ENCODE measurements around the gene FMNL1.

Gene FMNL1

GRCh38 chr17:45227926-45228762 is 6.5 kb downstream of the FMNL1 start:
- Mint-ChIP-seq H3K27me3 (no peaks in the 10 kb centered on the region), H3K36me3 (ENCODE audit: low read depth) (peaks cover 23% of the 10 kb centered on the region), H3K9me3 (no peaks in the 10 kb centered on the region), H3K4me3 (peak overlapping the region; percentile 99), H3K4me1 (peaks cover 98% of the 10 kb centered on the region), H3K27ac (peak overlapping the region; percentile 97)
- ATAC-seq (no peak), DNase-seq (peak; percentile 62)

- H3K4me1 Mint-ChIP-seq, result peaks cover 98% of the 10 kb centered on the region
Observed at GRCh38 chr17:45228763-45229539, 7.3 kb downstream of the FMNL1 start.

GRCh38 chr17:45229681-45230409 is 8.2 kb downstream of the FMNL1 start:
- H3K4me1 Mint-ChIP-seq, result peaks cover 98% of the 10 kb centered on the region
- peak overlapping the region; percentile 99 for H3K4me3 Mint-ChIP-seq
- peaks cover 30% of the 10 kb centered on the region for H3K36me3 Mint-ChIP-seq (ENCODE audit: low read depth)
- H3K27me3 Mint-ChIP-seq, result no peaks in the 10 kb centered on the region
- DNase-seq (peak; percentile 88), ATAC-seq (peak; percentile 41)
- H3K27ac Mint-ChIP-seq, result peak overlapping the region; percentile 97
- no peaks in the 10 kb centered on the region for H3K9me3 Mint-ChIP-seq

More at GRCh38 chr17:45228763-45229539, 7.3 kb downstream of the FMNL1 start:
- H3K27me3 Mint-ChIP-seq, result no peaks in the 10 kb centered on the region
- H3K4me3 Mint-ChIP-seq, result peak overlapping the region; percentile 99
- peak; percentile 95 for DNase-seq
- H3K36me3 Mint-ChIP-seq (ENCODE audit: low read depth), result peaks cover 25% of the 10 kb centered on the region
- peak overlapping the region; percentile 97 for H3K27ac Mint-ChIP-seq
- no peaks in the 10 kb centered on the region for H3K9me3 Mint-ChIP-seq
- peak; percentile 42 for ATAC-seq

- H3K36me3 Mint-ChIP-seq (ENCODE audit: low read depth), result peaks cover 35% of the 10 kb centered on the region
- peak overlapping the region; percentile 99 for H3K4me3 Mint-ChIP-seq
Observed at GRCh38 chr17:45230410-45230786, 8.7 kb downstream of the FMNL1 start.

GRCh38 chr17:45230787-45231480 is 9.2 kb downstream of the FMNL1 start:
- ATAC-seq, result no peak
- H3K4me1 Mint-ChIP-seq, result peaks cover 98% of the 10 kb centered on the region
- H3K27ac Mint-ChIP-seq, result peak overlapping the region; percentile 97
- H3K9me3 Mint-ChIP-seq, result no peaks in the 10 kb centered on the region
- DNase-seq, result no peak
- H3K27me3 Mint-ChIP-seq, result no peaks in the 10 kb centered on the region
- peak overlapping the region; percentile 99 for H3K4me3 Mint-ChIP-seq
- peaks cover 39% of the 10 kb centered on the region for H3K36me3 Mint-ChIP-seq (ENCODE audit: low read depth)

More at GRCh38 chr17:45230410-45230786, 8.7 kb downstream of the FMNL1 start:
- Mint-ChIP-seq H3K9me3 (no peaks in the 10 kb centered on the region), H3K27ac (peak overlapping the region; percentile 97), H3K4me1 (peaks cover 98% of the 10 kb centered on the region), H3K27me3 (no peaks in the 10 kb centered on the region)
- DNase-seq (no peak), ATAC-seq (no peak)

GRCh38 chr17:45231481-45232116 is 9.9 kb downstream of the FMNL1 start:
- Mint-ChIP-seq H3K9me3 (no peaks in the 10 kb centered on the region), H3K27me3 (no peaks in the 10 kb centered on the region), H3K27ac (peak overlapping the region; percentile 97), H3K4me3 (peak overlapping the region; percentile 99), H3K36me3 (ENCODE audit: low read depth) (peaks cover 34% of the 10 kb centered on the region), H3K4me1 (peaks cover 91% of the 10 kb centered on the region)
- peak; percentile 67 for DNase-seq
- no peak for ATAC-seq

- ATAC-seq, result no peak
- H3K36me3 Mint-ChIP-seq (ENCODE audit: low read depth), result peaks cover 42% of the 10 kb centered on the region
- no peaks in the 10 kb centered on the region for H3K9me3 Mint-ChIP-seq
- H3K4me1 Mint-ChIP-seq, result peaks cover 83% of the 10 kb centered on the region
- no peak for DNase-seq
- peak overlapping the region; percentile 99 for H3K4me3 Mint-ChIP-seq
- H3K27me3 Mint-ChIP-seq, result no peaks in the 10 kb centered on the region
- peak overlapping the region; percentile 97 for H3K27ac Mint-ChIP-seq
Observed at GRCh38 chr17:45232514-45233422, 11.1 kb downstream of the FMNL1 start.

- Mint-ChIP-seq H3K4me3 (peak overlapping the region; percentile 65), H3K27me3 (no peaks in the 10 kb centered on the region), H3K9me3 (no peaks in the 10 kb centered on the region), H3K36me3 (ENCODE audit: low read depth) (peaks cover 49% of the 10 kb centered on the region), H3K4me1 (peaks cover 79% of the 10 kb centered on the region), H3K27ac (peak overlapping the region; percentile 83)
- ATAC-seq (no peak), DNase-seq (no peak)
Observed at GRCh38 chr17:45233423-45233924, 11.8 kb downstream of the FMNL1 start.

- peak; percentile 52 for DNase-seq
- ATAC-seq, result peak; percentile 47
- peak overlapping the region; percentile 58 for H3K27ac Mint-ChIP-seq
- peak overlapping the region; percentile 65 for H3K4me3 Mint-ChIP-seq
- H3K27me3 Mint-ChIP-seq, result no peaks in the 10 kb centered on the region
- H3K36me3 Mint-ChIP-seq (ENCODE audit: low read depth), result peaks cover 63% of the 10 kb centered on the region
- H3K9me3 Mint-ChIP-seq, result no peaks in the 10 kb centered on the region
- peaks cover 69% of the 10 kb centered on the region for H3K4me1 Mint-ChIP-seq
Observed at GRCh38 chr17:45234641-45235415, 13.1 kb downstream of the FMNL1 start.

- H3K27me3 Mint-ChIP-seq, result no peaks in the 10 kb centered on the region
- peaks cover 61% of the 10 kb centered on the region for H3K4me1 Mint-ChIP-seq
- DNase-seq, result peak; percentile 84
- H3K36me3 Mint-ChIP-seq (ENCODE audit: low read depth), result peaks cover 68% of the 10 kb centered on the region
- H3K4me3 Mint-ChIP-seq, result peak overlapping the region; percentile 65
- H3K9me3 Mint-ChIP-seq, result no peaks in the 10 kb centered on the region
- peak; percentile 31 for ATAC-seq
- peak overlapping the region; percentile 58 for H3K27ac Mint-ChIP-seq
Observed at GRCh38 chr17:45235416-45236281, 14.0 kb downstream of the FMNL1 start.

- ATAC-seq (no peak), DNase-seq (no peak)
- H3K9me3 Mint-ChIP-seq, result no peaks in the 10 kb centered on the region
- H3K4me3 Mint-ChIP-seq, result no peak overlapping the region
- H3K27ac Mint-ChIP-seq, result peak overlapping the region; percentile 18
- peaks cover 70% of the 10 kb centered on the region for H3K36me3 Mint-ChIP-seq (ENCODE audit: low read depth)
- H3K27me3 Mint-ChIP-seq, result no peaks in the 10 kb centered on the region
- peaks cover 55% of the 10 kb centered on the region for H3K4me1 Mint-ChIP-seq
Observed at GRCh38 chr17:45236282-45236606, 14.6 kb downstream of the FMNL1 start.

Measured in activated naive CD8-positive, alpha-beta T cell treated with anti-CD3 and anti-CD28 coated beads, Interleukin-2, amount 50 U/mL, for 24 hours (primary cell).